NCI-H146 (cell line): ENCODE results near the gene PRKAG2.

Source experiments
- DNase-seq: peaks from one replicate; lab custom pipeline; 2025; lab: John Stamatoyannopoulos, UW

PRKAG2 gene

DNA sequence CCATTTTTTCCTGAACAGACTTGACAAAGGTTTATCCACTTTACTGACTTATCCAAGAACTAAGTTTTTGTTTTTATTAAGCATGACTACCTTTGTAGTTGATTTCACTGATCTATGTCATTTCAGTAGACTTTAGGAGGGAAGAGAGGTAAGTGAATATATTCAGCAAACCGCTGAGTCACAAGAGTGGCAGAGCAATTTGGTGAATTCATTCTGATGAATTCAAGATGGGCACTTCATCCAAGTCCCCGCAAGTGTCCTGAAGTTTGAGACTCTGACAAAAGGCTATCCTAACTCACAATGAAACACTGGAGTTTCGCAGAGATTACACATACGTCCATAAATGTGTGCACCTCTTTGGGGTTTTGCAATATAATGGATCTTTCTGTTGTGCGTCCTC, 255.0 kb downstream of the PRKAG2 start:
- no peak for DNase-seq

DNA sequence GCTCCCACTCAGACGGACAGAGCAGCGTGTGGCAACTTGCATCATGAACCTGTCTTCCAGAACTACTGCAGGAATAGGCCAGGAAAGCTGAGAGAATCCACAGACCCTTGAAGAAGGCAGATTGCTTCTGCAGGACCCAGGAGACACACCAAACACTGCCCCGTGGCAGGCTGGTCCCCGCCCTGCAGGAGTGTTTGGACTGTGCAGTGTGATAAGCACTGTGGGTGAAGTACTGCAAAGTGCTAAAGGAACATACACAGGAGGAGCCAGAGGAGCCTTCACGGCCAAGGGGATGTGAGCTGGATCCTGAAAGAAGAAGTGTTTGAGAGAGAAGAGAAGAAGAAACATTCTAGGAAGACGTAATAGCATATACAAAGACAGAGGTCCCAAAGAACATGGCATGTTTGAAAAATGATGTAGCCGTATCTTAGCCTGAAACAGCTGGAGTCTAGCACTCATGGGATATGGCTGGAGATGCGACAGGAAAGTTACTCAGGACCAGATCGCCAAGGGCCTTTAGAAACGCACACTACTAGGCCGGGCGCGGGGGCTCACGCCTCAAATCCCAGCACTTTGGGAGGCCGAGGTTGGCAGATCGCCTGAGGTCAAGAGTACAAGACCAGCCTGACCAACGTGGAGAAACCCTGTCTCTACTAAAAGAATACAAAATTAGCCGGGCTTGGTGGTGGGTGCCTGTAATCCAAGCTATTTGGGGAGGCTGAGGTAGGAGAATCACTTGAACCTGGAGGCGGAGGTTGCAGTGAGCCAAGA, 260.3 kb downstream of the PRKAG2 start:
- DNase-seq = no peak

- DNase-seq = no peak
Observed at GRCh38 chr7:151615784-151616183, 261.1 kb downstream of the PRKAG2 start.

DNA sequence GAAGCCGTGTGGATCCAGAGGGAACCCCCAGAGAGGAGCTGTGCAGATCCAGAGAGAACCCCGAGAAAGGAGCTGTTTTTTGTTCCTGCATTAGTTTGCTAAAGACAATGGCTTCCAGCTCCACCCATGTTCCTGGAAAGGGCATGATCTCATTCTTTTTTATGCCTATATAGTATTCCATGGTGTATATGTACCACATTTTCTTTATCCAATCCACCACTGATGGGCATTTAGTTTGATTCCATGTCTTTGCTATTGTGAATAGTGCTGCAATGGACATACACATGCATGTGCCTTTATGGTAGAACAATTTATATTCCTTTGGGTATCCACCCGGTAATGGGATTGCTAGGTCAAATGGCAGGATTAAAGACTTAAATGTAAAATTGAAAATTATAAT, 261.9 kb downstream of the PRKAG2 start:
- DNase-seq = no peak

DNA sequence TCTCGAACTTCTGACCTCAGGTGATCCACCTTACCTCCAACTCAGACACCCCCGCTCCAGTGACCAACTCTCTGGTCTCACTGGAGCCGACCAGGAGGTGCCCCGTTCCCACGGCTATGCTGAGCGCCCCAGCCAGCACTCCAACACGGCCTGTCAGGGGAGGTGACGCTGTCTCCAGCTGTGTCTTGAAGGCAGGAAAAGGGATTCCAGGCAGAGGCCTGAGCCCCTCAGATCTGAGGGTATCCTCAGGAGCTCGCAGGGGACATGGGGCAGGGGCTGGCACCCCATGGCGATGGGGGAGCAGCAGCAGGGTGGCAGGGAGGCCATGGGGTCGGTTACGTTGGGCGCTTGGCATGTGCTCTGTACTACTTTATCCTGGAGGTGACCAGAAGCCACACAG, 262.9 kb downstream of the PRKAG2 start:
- DNase-seq = no peak

- DNase-seq = no peak
Observed at GRCh38 chr7:151611878-151612277, 265.0 kb downstream of the PRKAG2 start.

DNA sequence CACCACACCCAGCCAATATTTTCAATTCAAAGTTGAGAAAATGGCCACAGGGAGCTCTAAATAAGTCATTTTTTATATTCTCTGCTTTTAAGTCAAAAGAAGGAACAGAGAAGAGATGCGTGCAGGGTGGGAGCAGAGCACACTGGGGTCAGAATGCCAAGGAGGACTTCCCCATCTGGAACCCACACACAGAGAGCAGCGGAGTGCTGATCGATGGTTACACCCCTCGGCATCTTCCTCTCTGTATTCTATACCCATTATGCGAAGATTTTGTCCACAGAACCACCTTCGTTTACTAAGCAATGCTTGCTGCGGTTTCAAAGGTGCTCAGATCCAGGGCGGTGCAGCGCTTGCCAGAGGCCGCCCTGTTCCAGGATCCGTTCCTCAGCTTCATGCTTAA, 265.9 kb downstream of the PRKAG2 start:
- no peak for DNase-seq

DNA sequence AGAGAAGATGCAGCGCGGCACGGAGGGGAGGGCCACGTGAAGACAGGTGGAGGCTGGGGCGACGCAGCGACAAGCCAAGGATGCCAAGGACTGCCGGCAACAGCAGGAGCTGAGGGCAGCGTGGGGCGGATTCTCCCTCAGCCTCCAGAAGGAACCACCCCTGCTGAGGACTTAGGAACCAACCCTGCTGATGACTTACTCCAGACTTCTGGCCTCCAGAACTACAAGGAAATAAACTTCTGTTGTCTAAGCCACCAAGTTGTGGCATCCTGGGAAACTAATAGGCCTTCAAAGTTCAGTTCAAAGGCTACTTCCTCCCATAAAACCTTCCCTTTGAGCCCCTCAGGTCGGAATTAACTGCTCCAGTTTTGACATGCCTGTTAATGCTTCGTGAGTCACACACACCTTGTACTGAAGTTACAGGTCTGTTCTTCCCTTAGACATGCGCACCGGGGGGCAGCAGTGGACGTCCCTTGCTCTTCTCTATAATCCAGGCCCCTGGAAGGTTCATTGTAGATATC, 268.8 kb downstream of the PRKAG2 start:
- DNase-seq = no peak

DNA sequence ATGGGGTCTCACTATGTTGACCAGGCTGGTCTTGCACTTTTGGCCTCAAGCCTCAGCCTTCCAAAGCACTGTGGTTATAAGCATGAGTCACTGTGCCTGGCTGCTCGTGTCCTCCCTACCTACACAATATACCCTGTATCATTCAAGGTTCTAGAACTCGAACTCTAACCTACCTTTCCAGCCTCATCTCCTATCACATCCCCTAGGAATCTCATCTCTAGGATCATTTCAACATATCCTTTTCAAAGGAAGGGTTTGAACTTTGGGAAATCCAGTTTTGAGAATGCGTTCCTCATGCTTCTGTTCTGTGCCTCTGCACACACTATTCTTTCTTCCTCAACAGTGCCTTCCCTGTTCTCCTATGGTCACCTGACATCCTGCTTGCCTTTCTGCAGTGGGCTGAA, 269.4 kb downstream of the PRKAG2 start:
- DNase-seq = no peak

DNA sequence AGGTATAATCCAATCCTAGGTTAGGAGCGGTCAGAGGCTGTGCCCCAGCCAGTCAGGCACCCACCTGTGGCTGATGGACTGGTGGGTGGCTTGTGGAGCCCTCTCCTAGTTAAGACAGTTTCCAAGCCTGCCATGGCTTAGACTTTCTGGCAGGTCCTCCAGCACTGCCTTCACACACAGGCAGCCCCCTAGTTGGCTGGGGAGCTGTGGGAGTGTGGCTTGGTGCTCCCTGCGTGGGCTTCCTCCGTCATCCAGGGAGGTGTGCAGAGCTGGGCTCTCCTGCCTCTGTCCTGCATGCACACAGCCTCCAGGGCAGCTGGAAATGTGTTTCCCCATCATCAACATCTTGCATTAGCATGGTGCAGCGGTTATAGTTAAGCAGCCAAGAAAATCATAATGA, 273.0 kb downstream of the PRKAG2 start:
- DNase-seq = no peak

- no peak for DNase-seq
Observed at GRCh38 chr7:151601521-151602305, 275.2 kb downstream of the PRKAG2 start.

- no peak for DNase-seq
Observed at GRCh38 chr7:151600331-151600730, 276.6 kb downstream of the PRKAG2 start.

- no peak for DNase-seq
Observed at GRCh38 chr7:151599401-151600227, 277.3 kb downstream of the PRKAG2 start.

DNA sequence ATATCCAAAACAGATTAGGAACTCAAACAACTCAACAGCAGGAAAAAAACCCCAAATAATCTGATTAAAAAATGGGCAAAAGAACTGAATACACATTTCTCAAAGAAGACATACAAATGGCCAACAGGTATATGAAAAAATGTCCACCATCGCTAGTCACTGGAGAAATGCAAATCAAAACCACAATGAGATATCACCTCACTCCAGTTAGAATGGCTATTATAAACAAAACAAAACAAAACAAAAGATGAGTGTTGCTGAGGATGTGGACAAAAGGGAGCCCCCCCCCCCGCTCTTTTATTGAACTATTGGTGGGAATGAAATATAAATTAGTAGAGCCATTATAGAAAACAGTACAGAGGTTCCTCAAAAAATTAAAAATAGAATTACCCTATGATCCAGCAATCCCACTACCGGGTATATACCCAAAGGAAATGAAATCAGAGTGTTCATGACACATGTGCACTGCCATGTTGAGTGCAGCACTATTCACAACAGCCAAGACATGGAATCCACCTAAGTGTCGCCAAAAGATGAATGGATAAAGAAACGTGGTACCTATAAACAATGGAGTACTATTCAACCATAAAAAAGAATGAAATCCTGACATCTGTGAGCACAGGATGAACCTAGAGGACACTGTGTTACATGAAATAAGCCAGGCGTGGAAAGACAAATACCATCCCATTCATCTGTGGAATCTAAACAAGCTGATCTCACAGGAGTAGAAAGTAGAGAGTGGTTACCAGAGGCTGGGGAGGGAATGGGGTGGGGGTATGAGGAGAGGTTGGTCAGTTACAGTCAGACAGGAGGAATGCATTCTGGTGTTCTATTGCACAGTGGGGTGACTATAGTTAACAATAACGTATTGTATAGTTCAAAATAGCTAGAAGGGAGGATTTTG, 279.1 kb downstream of the PRKAG2 start:
- no peak for DNase-seq

DNA sequence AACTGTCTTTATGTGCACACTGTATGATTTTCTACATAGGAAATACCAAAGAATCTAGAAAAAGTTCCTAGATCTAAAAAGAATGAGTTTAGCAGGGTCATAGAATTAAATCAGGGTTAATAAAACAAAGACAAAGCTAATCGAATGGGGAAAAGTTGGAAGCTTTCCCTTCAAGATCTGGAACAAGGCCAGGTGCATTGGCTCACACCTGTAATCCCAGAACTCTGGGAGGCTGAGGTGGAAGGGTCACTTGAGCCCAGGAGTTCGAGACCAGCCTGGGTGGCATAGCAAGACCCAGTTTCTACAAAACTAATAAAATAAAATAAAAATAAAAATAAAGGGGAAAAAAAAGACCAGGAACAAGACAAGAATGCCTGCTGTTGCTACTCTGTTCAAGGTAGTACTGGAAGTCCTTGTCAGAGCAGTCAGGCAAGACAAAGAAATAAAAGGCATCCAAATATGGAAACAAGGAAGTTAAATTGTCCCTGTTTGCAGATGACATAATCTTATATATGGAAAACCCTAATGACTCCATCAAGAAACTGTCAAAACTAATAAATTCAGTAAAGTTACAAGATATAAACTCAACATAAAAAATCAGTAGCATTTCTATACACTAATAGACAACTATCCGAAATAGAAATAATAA, 281.1 kb downstream of the PRKAG2 start:
- DNase-seq = no peak

DNA sequence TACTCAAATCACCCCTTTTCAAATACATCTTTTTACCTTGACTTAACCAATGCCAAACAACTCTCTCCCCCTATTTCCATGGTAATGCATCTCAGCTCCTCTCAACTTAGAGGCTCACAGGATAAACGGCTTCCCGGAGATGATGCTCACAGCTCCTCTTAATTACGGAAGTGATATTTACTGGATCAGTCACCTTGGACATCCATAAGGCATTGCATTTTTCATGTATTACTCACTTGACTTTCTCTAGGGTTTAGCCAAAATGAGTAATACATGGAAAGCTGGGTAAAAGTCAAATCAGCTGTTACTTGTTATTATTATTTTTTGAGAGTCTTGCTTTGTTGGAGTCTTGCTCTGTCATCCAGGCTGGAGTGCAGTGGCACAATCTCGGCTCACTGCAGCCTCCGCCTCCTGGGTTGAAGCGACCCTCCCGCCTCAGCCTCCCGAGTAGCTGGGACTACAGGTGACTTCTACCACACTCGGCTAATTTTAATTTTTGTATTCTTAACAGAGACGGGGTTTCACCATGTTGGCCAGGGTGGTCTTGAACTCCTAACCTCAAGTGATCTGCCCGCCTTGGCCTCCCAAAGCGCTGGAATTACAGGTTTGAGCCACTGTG, 283.9 kb downstream of the PRKAG2 start:
- DNase-seq = no peak

DNA sequence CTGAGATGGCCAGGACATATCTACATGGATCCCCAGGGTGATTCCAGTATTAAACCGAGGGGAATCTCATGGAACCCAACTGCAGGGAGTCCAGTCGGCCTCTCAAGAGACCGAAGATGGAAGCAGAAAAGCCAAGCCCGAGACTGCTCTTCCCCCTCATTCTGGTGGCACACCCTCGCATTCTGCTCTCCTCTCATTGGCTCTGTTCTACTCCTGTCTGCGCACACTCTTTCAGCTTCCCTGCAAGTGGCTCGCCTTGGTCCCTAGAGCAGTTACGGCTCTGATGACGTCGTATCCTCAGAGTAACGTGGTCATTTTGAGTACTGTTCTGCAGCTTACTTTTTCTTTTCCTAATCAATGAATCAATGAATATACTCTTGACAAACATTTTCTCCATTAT, 284.6 kb downstream of the PRKAG2 start:
- DNase-seq = no peak

DNA sequence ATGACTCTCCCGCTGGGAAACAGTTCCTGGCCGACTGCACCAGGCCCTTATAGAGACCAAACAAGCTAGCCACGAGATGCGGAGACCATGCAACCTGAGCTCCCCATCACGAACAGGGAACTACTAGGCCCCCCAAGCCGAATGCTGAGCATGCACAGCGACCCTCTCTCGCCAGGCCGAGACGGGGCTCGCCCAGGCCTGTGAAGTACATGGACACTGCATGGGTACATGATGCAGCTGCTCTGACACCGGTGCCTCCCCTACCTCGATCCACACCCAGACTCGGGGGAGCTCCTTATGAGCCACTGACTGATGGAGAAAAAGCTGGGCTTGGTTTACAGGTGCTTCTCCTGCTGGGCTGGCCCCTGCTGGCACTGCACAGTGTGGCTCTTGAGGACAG, 285.0 kb downstream of the PRKAG2 start:
- DNase-seq = no peak

DNA sequence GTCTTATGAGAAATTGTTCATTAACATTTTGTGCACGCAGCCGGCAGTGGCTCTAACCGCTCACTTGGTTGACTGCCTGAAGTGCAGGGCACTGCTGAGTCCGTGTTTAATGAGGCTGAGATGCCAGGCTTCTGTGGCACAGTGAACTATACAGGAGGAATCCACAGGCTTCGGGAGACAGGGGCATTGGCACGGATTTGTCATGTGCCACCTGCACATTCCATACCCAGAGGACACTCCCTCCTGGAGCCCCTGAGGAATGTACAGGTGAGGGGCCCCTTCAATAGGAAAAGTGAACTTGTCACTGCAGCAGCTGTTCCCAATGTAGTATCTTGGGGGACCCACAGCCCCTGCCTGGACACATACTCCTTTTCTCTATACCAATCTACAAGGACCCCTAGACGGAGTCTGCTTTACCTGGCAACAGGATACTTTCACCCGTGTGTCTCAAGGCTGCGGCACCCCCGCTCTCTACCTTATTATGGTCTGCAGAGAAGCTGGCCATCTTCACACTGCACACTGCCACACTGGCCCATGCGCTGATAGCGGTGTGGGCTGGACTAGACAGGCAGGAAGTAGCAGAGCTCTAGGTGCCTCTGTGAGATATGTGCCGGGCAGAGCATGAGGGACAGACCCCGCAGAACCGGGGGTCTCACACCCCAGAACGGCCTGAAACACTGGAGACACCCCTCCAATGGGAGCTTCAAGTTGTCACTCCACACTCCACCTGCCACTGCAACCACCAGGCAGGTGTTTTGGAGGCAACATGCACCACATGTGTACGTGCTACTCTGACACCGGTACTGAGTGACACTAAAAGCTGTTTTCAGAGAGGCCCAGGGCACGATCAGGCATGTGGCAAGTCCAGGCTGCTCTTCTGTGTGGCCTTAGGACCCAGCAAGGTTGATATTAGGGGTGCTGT, 285.8 kb downstream of the PRKAG2 start:
- no peak for DNase-seq
